Mucosa of descending colon (tissue), 3 donors: ENCODE data around the gene CDC45. TPM values are rescaled to one million over a fixed set of nuclear protein-coding genes. Genes with fewer than 3 reads are reported as not detected.
"Not testable (repeated sequence)": the region's sequence is repeated elsewhere in the genome, so short reads cannot be mapped to it uniquely, and the experiment has no call there.

ENCODE experiments used
- ATAC-seq: fragments of 200-7000 bp; cut with Tn5 transposase; one replicate; pipeline ENCODE4 v1.9.1; 2020; ENCODE audit warnings: mild to moderate bottlenecking, moderate library complexity
- DNase-seq, 3 donors: peaks; one replicate each; pipeline ENCODE4 v3.0.0-alpha.2; 2020
- H3K36me3 ChIP-seq: fragments of 200-600 bp; one replicate; pipeline ENCODE4 v1.8.0; 2021; ENCODE audit warnings: low read depth, mild to moderate bottlenecking
- H3K4me1 ChIP-seq: fragments of 200-600 bp; one replicate; pipeline ENCODE4 v1.8.0; 2021; ENCODE audit warnings: low read depth, mild to moderate bottlenecking
- H3K4me3 ChIP-seq: fragments of 200-600 bp; one replicate; pipeline ENCODE4 v1.8.0; 2021; ENCODE audit warnings: mild to moderate bottlenecking
- H3K9me3 ChIP-seq: fragments of 200-600 bp; one replicate; pipeline ENCODE4 v1.8.0; 2021; ENCODE audit warnings: mild to moderate bottlenecking
- CTCF ChIP-seq: fragments of 200-600 bp; IDR thresholded peaks from one replicate; pipeline ENCODE4 v1.8.0; 2022; ENCODE audit warnings: antibody characterized with exemption, mild to moderate bottlenecking
- intact Hi-C, 2 donors: fragments of 100-400 bp; cut with DNase I in 1 of 2; cut with micrococcal nuclease in 1 of 2; formaldehyde crosslinking; loops; one replicate each; pipeline versions ENCODE4 v1.11.0 to v1.11.1; 2022; cut with DNase I, micrococcal nuclease
- total RNA-seq, 3 donors: library from RNA; stranded (reverse); fragmentation: NEBNext Ultra II Directional in 2 of 3; extraction: Animal tissue kit (Norgen Biotek cat#: 25700) in 2 of 3; gene quantifications; one replicate each; pipeline versions ENCODE4 v1.2.1 to v1.2.4, GENCODE V29; 2021 to 2023
- donor health status: DM: no; HTN: no; CAD: no; lungs with moderate emphysema.
- donor health status: DM: no; HTN: no; CAD: no.
- donor health status: DM: no; HTN: yes; CAD: no.

CDC45 gene
- total RNA-seq, 3 donors from 2014 or later = 2.2 to 13.9 (median 2.8) TPM

DNA sequence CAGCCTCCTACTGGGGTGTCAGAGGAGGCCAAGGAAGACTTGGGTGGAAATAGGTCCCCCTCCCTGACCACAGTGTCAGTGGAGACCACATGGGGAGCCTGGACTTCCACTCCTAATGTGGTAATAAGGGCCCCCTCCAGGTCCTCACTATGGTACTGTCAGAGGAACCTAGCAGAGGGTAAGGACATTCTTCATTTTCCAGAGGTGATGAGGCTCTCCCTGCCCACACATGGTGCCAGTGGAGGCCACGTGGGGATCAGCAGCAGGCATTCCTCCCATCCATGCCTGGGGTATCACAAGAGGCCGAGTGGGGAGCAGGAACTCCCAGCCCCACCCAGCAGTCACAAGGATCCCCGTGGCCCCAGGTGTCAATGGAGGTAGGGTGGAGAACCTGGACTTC, 51.0 kb downstream of the CDC45 start:
- ATAC-seq (no peak), DNase-seq (no peak)
- intact Hi-C loops = no loop called here
- Histone ChIP-seq H3K36me3 (no peaks in the 10 kb centered on the region), H3K4me3 (no peak overlapping the region), H3K9me3 (no peaks in the 10 kb centered on the region), H3K4me1 (no peaks in the 10 kb centered on the region)
- no peak for TF ChIP-seq CTCF

- DNase-seq, intact Hi-C loops, H3K36me3 ChIP-seq, H3K4me3 ChIP-seq, H3K4me1 ChIP-seq, ATAC-seq, H3K9me3 ChIP-seq: not testable (repeated sequence)
Observed at GRCh38 chr22:19531327-19531726, 51.6 kb downstream of the CDC45 start.

DNA sequence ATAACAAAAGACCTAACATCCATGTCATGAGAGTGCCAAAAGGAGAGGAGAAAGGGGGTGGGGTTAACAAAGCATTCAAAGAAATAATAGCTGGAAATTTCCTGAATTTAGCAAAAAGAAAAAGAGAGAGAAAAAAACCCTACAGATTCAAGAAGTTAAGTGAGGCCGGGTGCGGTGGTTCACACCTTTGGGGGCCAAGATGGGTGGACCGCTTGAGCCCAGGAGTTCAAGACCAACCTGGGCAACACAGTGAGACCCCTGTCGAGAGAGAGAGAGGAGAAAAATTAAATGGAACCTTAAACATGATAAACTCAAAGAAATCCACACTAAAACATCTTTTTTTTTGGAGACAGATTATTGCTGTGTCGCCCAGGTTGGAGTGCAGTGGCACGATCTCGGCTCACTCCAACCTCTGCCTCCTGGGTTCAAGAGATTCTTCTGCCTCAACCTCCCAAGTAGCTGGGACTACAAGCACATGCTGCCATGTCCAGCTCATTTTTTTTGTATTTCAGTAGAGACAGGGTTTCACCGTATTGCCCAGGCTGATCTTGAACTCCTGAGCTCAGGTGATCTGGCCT, 53.4 kb downstream of the CDC45 start:
- DNase-seq (no peak), ATAC-seq (no peak)
- H3K36me3 ChIP-seq = no peaks in the 10 kb centered on the region
- intact Hi-C loops = no loop called here
- no peaks in the 10 kb centered on the region for H3K9me3 ChIP-seq
- H3K4me1 ChIP-seq = no peaks in the 10 kb centered on the region
- TF ChIP-seq CTCF = no peak
- H3K4me3 ChIP-seq = no peak overlapping the region

GRCh38 chr22:19533857-19534256, 54.1 kb downstream of the CDC45 start:
- DNase-seq (no peak), ATAC-seq (no peak)
- Histone ChIP-seq H3K4me3 (no peak overlapping the region), H3K36me3 (no peaks in the 10 kb centered on the region), H3K4me1 (no peaks in the 10 kb centered on the region), H3K9me3 (no peaks in the 10 kb centered on the region)
- no peak for TF ChIP-seq CTCF
- intact Hi-C loops = no loop called here

- no peaks in the 10 kb centered on the region for H3K9me3 ChIP-seq
- DNase-seq (no peak), ATAC-seq (no peak)
- no peak overlapping the region for H3K4me3 ChIP-seq
- H3K36me3 ChIP-seq = no peaks in the 10 kb centered on the region
- H3K4me1 ChIP-seq = no peaks in the 10 kb centered on the region
- intact Hi-C loops = no loop called here
- TF ChIP-seq CTCF = no peak
Observed at GRCh38 chr22:19535001-19535400, 55.3 kb downstream of the CDC45 start.

DNA sequence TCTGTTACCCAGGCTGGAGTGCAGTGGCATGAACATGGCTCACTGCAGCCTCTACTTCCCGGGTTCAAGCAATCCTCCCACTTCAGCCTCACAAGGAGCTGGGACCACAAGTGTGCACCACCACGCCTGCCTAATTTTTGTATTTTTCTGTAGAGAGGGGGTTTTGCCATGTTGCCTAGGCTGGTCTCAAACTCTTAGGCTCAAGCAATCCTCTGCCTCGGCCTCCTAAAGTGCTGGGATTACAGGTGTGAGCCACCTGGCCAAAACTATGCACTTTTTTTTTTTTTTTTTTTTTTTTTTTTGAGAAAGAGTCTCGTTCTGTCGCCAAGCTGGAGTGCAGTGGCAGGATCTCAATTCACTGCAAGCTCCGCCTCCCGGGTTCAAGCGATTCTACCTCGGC, 56.8 kb downstream of the CDC45 start:
- intact Hi-C loops = no loop called here
- Histone ChIP-seq H3K4me1 (no peaks in the 10 kb centered on the region), H3K36me3 (no peaks in the 10 kb centered on the region), H3K9me3 (no peaks in the 10 kb centered on the region), H3K4me3 (no peak overlapping the region)
- DNase-seq = no peak
- ATAC-seq = no peak
- TF ChIP-seq CTCF = no peak
